HepG2 (cell line): ENCODE data around the gene ECSIT. TPM values are rescaled to one million over a fixed set of nuclear protein-coding genes. Genes with fewer than 3 reads are reported as not detected.
A peak's percentile ranks its signal among the peaks of the same experiment; 100 is the strongest.

Experiments
- ADNP ChIP-seq: sonication (generic); formaldehyde crosslinking; IDR thresholded peaks from 2 replicates; pipeline ENCODE4 v1.4.0; 2020; ENCODE audit warnings: missing genetic modification reagents
- FOXC1 ChIP-seq: sonication (generic); formaldehyde crosslinking; IDR thresholded peaks from 2 replicates; pipeline ENCODE4 v1.8.0; 2022; ENCODE audit warnings: mild to moderate bottlenecking, missing genetic modification reagents, borderline replicate concordance
- HNF1A ChIP-seq, 2 experiments: sonication (generic) in 1 of 2; formaldehyde crosslinking in 1 of 2; IDR thresholded peaks; 2 replicates each; pipeline versions ENCODE4 v1.4.0 to v1.6.1; 2016 to 2020; ENCODE audit warnings: borderline replicate concordance in 1 of 2, low read depth in 1 of 2, mild to moderate bottlenecking in 1 of 2, missing genetic modification reagents in 1 of 2
- JDP2 ChIP-seq: sonication (generic); formaldehyde crosslinking; IDR thresholded peaks from 2 replicates; pipeline ENCODE4 v1.8.1; 2022; ENCODE audit warnings: missing genetic modification reagents, borderline replicate concordance
- MIXL1 ChIP-seq: IDR thresholded peaks from 2 replicates; pipeline ENCODE4 v1.6.1; 2016
- MLX ChIP-seq: IDR thresholded peaks from 2 replicates; pipeline ENCODE4 v1.6.1; 2016
- MXD1 ChIP-seq: sonication (generic); formaldehyde crosslinking; IDR thresholded peaks from 2 replicates; pipeline ENCODE4 v1.4.0; 2020; ENCODE audit warnings: mild to moderate bottlenecking, missing genetic modification reagents
- NR2F1 ChIP-seq, 2 experiments: fragments of 450-650 bp in 1 of 2; formaldehyde crosslinking in 1 of 2; IDR thresholded peaks; 2 replicates each; pipeline versions ENCODE4 v1.5.0 to v1.6.1; 2016 to 2020; ENCODE audit warnings: mild to moderate bottlenecking in 1 of 2, missing compliant biosample characterization in 1 of 2, missing genetic modification reagents in 1 of 2, moderate library complexity in 1 of 2
- PRMT3 ChIP-seq: sonication (generic); formaldehyde crosslinking; IDR thresholded peaks from 2 replicates; pipeline ENCODE4 v1.8.1; 2022; ENCODE audit warnings: low read depth, mild to moderate bottlenecking, moderate library complexity, missing genetic modification reagents, borderline replicate concordance
- PTBP1 ChIP-seq: fragments of 200-400 bp; formaldehyde crosslinking; IDR thresholded peaks from 2 replicates; pipeline ENCODE4 v1.6.1; 2018; ENCODE audit warnings: low read length, low read depth; ENCODE audit not compliant: poor library complexity, severe bottlenecking
- STAT5B ChIP-seq: sonication (generic); formaldehyde crosslinking; IDR thresholded peaks from 2 replicates; pipeline ENCODE4 v1.4.0; 2020; ENCODE audit warnings: missing genetic modification reagents
- TEAD3 ChIP-seq: optimal IDR thresholded peaks from 2 replicates; pipeline ENCODE3; 2016; ENCODE audit warnings: borderline replicate concordance
- ZNF18 ChIP-seq: sonication (generic); formaldehyde crosslinking; IDR thresholded peaks from 2 replicates; pipeline ENCODE4 v1.8.0; 2022; ENCODE audit warnings: mild to moderate bottlenecking, missing genetic modification reagents; ENCODE audit not compliant: insufficient replicate concordance
- ZNF557 ChIP-seq: sonication (generic); formaldehyde crosslinking; IDR thresholded peaks from 2 replicates; pipeline ENCODE4 v1.4.0; 2020; ENCODE audit warnings: missing genetic modification reagents
- ZNF619 ChIP-seq: sonication (generic); formaldehyde crosslinking; IDR thresholded peaks from 2 replicates; pipeline ENCODE4 v1.4.0; 2020; ENCODE audit warnings: mild to moderate bottlenecking, missing genetic modification reagents
- polyA plus RNA-seq, 8 experiments: library from polyadenylated mRNA; depleted of rRNA in 3 of 8; stranded (reverse) in 7 of 8; unstranded in 1 of 8; fragments of >200 nt; fragmentation: Illumina TruSeq in 4 of 8; extraction: Trizol in 4 of 8; gene quantifications; 2 replicates each; pipeline versions ENCODE4 v1.2.1 to v1.2.3, GENCODE V29; 2011 to 2016; ENCODE audit warnings: low read depth in 4 of 8, missing spikeins in 1 of 8, mixed read lengths in 1 of 8; ENCODE audit not compliant: insufficient read depth in 1 of 8
- total RNA-seq, 5 experiments: library from RNA; depleted of rRNA; stranded (reverse); fragments of >200 nt; fragmentation: Illumina TruSeq; extraction: Trizol; gene quantifications; 2 replicates each; pipeline ENCODE4 v1.2.3, GENCODE V29; 2016; ENCODE audit warnings: low read depth in 1 of 5
- TF ChIP-seq, protein P1 (sequence below): sonication (generic); formaldehyde crosslinking; conservative IDR thresholded peaks from 2 replicates; pipeline ENCODE4 v1.4.0; 2020; ENCODE audit warnings: missing genetic modification reagents
- TF ChIP-seq, protein P2 (sequence below): IDR thresholded peaks from 2 replicates; pipeline ENCODE4 v1.6.1; 2016; ENCODE audit warnings: control low read depth

The ECSIT gene
- total and polyA plus RNA-seq, 2 of the 13 experiments (the other 11 are each of a cell fraction or from before 2014, with no cell fraction given): 36.4 to 62.3 TPM

DNA sequence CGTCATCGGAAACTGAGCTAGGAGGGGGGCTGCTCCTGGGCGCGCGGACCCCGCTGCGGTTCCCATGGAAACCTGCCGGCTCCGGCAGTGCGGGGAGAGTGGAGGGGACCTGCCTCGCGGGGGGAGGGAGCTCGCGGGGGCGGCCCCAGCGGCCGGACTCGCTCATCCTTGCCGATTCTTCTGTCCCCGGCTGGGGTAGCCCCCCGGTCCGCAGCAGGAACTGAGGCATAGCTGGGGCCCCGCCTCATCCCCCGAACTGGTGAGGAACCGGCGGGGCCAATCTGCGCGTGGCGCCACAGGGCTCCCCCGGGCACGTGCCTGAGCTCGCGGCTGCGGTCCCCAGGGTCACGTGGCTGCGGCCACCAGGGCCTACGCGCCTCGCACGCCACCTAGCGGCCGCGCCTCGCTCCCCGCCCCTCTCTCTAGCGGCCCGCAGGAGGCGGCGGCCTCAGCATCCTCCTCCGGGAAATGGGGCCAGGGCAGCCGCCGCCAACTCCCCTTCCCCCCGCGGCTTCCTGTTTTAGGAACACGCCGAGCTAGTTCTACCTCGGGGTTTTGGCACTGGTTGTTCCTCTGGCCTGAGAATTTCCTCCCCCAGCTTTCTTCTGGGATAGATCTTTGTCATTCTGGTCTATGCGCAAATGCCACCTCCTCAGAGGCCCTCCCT lies 46.4 kb downstream of the ECSIT start (continued):
- peak; percentile 76; the same call in 1 of the 2 replicates for TF ChIP-seq MLX (CRISPR knock-in tag)
- TF ChIP-seq FOXC1 (CRISPR knock-in tag): peak; percentile 71; the same call in 1 of the 2 replicates
- no peak for TF ChIP-seq ZNF18
- TF ChIP-seq, protein P1, sequence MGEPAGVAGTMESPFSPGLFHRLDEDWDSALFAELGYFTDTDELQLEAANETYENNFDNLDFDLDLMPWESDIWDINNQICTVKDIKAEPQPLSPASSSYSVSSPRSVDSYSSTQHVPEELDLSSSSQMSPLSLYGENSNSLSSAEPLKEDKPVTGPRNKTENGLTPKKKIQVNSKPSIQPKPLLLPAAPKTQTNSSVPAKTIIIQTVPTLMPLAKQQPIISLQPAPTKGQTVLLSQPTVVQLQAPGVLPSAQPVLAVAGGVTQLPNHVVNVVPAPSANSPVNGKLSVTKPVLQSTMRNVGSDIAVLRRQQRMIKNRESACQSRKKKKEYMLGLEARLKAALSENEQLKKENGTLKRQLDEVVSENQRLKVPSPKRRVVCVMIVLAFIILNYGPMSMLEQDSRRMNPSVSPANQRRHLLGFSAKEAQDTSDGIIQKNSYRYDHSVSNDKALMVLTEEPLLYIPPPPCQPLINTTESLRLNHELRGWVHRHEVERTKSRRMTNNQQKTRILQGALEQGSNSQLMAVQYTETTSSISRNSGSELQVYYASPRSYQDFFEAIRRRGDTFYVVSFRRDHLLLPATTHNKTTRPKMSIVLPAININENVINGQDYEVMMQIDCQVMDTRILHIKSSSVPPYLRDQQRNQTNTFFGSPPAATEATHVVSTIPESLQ (CRISPR knock-in tag): no peak
- no peak for TF ChIP-seq HNF1A (IDR thresholded peaks at IDR 0.05; ENCODE audit: low read depth)
- peak; percentile 51; the same call in 1 of the 2 replicates for TF ChIP-seq HNF1A (CRISPR knock-in tag; IDR thresholded peaks at IDR 0.05; ENCODE audit: borderline replicate concordance)
- TF ChIP-seq JDP2: no peak
- peak; percentile 90 for TF ChIP-seq MXD1 (CRISPR knock-in tag)
- TF ChIP-seq TEAD3 (CRISPR knock-in tag): peak; percentile 38
- TF ChIP-seq, protein P2, sequence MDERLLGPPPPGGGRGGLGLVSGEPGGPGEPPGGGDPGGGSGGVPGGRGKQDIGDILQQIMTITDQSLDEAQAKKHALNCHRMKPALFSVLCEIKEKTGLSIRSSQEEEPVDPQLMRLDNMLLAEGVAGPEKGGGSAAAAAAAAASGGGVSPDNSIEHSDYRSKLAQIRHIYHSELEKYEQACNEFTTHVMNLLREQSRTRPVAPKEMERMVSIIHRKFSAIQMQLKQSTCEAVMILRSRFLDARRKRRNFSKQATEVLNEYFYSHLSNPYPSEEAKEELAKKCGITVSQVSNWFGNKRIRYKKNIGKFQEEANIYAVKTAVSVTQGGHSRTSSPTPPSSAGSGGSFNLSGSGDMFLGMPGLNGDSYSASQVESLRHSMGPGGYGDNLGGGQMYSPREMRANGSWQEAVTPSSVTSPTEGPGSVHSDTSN (CRISPR knock-in tag): no peak
- TF ChIP-seq ADNP: peak; percentile 88; the same call in 1 of the 2 replicates
- no peak for TF ChIP-seq MIXL1 (CRISPR knock-in tag)
- TF ChIP-seq ZNF557 (CRISPR knock-in tag): peak; percentile 84
- TF ChIP-seq STAT5B: no peak
- TF ChIP-seq ZNF619 (CRISPR knock-in tag): peak; percentile 81; the same call in 1 of the 2 replicates
- 0 out of 2 replicates have a peak, but pooled peaks have one; percentile 42 for TF ChIP-seq PRMT3 (CRISPR knock-in tag)
- TF ChIP-seq NR2F1 (CRISPR knock-in tag; IDR thresholded peaks at IDR 0.05): no peak
- no peak for TF ChIP-seq PTBP1
